GM12801 (cell line): ENCODE results near the gene BBS7.

Experiments used
- TF ChIP-seq, protein P1 (sequence below): IDR thresholded peaks from one replicate; pipeline ENCODE4 v1.5.1; 2011; ENCODE audit warnings: control low read depth; ENCODE audit not compliant: insufficient read length; ENCODE audit errors: extremely low read depth

Gene BBS7, protein sequence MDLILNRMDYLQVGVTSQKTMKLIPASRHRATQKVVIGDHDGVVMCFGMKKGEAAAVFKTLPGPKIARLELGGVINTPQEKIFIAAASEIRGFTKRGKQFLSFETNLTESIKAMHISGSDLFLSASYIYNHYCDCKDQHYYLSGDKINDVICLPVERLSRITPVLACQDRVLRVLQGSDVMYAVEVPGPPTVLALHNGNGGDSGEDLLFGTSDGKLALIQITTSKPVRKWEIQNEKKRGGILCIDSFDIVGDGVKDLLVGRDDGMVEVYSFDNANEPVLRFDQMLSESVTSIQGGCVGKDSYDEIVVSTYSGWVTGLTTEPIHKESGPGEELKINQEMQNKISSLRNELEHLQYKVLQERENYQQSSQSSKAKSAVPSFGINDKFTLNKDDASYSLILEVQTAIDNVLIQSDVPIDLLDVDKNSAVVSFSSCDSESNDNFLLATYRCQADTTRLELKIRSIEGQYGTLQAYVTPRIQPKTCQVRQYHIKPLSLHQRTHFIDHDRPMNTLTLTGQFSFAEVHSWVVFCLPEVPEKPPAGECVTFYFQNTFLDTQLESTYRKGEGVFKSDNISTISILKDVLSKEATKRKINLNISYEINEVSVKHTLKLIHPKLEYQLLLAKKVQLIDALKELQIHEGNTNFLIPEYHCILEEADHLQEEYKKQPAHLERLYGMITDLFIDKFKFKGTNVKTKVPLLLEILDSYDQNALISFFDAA

DNA sequence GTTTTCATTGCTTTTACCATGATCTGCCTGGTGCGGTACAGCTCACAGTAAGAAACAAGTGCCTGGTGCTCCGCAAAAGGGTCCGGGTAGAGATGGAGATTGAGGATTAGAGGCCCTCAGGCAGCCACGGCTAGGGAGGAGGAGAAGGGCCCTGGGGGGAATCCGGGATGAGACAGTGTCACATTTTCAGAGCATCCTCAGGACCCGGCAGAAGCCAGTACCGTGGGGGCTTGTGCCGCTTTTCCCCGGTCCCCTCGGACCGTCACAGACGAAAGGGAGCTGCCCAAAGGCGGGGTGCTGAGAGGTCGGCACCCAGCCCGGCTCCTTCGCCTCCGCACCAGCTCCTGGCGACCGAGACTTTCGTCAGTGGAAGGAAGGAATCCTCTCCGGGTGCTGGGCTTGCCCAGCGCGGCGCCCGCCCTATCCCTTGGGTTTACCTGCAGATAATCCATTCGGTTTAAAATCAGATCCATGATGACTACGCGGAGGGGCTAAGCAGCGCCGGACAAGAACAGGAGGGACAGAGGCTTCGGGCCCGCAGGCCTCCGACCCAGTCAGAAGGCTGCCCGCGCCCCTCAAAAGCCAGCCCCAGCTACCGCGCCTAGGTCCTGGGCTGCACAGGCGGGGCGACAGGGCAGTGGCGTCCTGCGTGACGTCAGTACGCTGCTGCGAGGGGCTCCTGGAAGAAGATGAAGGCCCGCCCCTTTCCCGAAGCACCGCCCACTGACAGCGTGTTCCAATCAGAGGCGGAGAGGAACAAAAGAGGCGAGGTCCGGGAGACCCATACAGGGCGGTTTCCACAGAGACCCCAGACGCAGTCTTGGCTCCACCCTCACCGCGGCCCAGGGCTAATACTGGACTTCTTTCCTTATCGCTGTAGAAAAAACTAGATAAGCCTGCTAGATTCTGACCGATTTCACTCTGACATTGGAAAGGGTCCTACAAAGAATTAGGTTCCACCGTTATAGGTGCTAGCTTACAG, at the start of gene BBS7:
TSS of gene BBS7 (minus strand) at position 634 of the 982 bp plus-strand sequence. CDS start at position 473, 161 bp downstream.
- TF ChIP-seq, protein P1, sequence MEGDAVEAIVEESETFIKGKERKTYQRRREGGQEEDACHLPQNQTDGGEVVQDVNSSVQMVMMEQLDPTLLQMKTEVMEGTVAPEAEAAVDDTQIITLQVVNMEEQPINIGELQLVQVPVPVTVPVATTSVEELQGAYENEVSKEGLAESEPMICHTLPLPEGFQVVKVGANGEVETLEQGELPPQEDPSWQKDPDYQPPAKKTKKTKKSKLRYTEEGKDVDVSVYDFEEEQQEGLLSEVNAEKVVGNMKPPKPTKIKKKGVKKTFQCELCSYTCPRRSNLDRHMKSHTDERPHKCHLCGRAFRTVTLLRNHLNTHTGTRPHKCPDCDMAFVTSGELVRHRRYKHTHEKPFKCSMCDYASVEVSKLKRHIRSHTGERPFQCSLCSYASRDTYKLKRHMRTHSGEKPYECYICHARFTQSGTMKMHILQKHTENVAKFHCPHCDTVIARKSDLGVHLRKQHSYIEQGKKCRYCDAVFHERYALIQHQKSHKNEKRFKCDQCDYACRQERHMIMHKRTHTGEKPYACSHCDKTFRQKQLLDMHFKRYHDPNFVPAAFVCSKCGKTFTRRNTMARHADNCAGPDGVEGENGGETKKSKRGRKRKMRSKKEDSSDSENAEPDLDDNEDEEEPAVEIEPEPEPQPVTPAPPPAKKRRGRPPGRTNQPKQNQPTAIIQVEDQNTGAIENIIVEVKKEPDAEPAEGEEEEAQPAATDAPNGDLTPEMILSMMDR, result no peak

DNA sequence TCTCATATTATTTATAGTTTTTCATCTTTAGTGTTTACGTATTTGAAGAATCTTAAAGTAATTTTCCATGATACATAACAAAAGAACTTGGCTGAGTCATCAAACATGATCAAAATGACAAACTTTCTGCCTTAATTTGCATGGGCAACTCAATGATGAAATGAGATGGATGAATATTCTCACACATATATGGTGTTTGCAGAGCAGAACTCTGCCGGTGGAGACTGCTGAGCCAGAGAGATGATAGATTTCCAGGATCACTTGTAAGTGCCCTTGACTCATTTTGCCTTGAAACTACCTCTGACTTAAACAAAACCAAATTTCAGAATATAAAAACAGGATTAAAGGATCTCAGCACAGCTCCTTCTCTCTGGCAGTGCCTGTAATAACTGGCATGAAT, 43.4 kb upstream of the BBS7 start:
- TF ChIP-seq, protein P1, result no peak

DNA sequence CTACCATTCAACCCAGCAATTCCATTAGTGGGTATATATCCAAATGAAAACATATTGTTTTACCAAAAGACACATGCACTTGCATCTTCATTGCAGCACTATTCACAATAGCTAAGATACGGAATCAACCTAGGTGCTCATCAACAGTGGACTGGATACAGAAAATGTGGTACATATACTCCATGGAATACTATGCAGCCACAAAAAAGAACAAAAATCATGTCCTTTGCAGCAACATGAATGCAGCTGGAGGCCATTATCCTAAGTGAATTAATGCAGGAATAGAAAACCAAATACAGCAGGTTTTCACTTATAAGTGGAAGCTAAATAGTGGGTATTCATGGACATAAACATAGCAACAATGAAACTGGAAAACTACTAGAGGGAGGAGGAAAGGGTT, 38.1 kb upstream of the BBS7 start:
- TF ChIP-seq, protein P1, result no peak

DNA sequence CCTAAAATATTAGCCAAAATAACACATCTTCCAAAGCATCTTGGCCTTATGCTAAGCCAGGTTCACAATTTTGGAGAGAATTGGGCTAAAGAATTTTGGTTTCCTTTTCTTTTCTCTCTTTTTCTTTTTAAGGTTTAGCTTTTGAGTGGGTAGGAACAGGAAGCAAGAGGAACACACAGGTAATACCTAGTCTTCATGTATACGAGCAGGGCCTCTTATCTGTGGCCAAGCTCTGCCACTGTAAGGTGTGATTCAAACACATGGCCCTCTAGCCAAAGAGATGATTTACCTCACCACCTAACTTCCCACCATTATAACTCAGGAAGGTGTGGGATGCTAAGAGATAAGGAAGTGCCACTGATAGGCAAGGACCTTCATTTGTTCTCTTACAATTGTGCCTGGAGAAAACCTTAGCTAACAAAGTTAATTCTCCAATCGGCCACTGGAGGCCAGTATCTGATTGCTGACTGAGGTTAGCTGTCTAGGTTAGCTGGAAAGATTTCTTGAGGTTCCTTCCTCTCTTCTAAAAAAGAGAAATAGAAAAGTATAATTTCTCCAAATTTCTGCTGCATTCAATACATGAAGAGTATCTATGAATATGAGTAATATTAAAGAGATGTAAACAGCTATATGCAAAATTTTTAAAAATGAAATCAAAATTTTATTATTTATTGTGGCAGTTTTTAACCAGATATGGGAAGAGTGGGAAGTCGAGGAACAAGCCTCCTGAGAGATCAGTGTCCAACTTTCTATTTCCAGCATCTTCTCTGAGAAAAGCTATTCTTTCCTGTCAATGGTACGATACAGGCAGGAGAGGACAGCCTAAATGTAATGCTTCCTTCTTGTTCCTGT, 30.1 kb upstream of the BBS7 start:
- TF ChIP-seq, protein P1, result no peak

DNA sequence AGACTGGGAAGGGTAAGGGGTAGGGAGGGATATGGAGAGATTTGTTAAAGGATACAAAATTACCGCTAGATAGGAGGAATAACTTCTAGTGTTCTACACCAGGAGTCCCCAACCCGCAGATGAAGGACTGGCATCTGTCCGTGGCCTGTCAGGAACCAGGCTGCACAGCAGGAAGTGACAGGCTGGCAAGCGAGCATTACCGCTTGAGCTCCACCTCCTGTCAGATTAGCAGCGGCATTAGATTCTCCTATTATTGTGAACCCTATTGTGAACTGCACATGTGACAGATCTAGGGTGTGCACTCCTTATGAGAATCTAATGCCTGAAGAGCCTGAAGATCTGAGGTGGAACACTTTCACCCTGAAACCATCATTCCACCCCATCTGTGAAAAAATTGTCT, 27.9 kb upstream of the BBS7 start:
- TF ChIP-seq, protein P1, result no peak

DNA sequence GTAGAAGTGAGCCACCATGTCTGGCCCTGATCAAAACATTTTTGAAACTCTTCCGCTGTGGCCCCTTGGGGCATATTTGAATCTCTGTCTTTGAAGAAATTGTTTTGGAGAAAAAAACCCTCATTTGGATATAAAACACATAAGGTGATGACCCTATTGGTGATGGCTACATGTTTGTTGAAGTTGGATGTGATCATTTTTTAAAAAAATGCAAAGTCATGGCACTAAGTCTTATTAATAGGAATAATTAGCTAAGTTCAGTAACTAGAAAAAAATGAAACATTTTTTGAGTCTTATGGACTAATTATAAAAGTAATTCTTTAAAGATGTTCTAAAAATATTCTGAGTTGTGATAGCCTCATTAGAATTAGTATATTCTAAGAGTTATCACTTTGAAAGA, 17.9 kb upstream of the BBS7 start:
- TF ChIP-seq, protein P1, result no peak
